HG03108 (cell line): Measurements from ENCODE around the gene FAM180B.
A peak's percentile ranks its signal among the peaks of the same experiment; 100 is the strongest.
"Not testable (repeated sequence)": the region's sequence is repeated elsewhere in the genome, so short reads cannot be mapped to it uniquely, and the experiment has no call there.

ENCODE experiments used
- ATAC-seq: cut with Tn5 transposase; IDR thresholded peaks from one replicate; pipeline ENCODE4 v1.9.1; 2021; ENCODE audit warnings: moderate library complexity; ENCODE audit not compliant: unreplicated experiment

Gene FAM180B

GRCh38 chr11:47593934-47594855 lies 7.7 kb downstream of the FAM180B start, which contains the start of gene C1QTNF4:
TSS of gene C1QTNF4 (minus strand) at chr11:47594411. CDS start at chr11:47590810, 3,601 bp downstream.
- ATAC-seq = no peak

- no peak for ATAC-seq
Observed at GRCh38 chr11:47595029-47595428, 8.6 kb downstream of the FAM180B start.

- ATAC-seq = no peak
Observed at GRCh38 chr11:47595967-47596366, 9.5 kb downstream of the FAM180B start.

- ATAC-seq = no peak
Observed at GRCh38 chr11:47599902-47600301, 13.4 kb downstream of the FAM180B start.

- no peak for ATAC-seq
Observed at GRCh38 chr11:47603295-47603694, 16.8 kb downstream of the FAM180B start.

GRCh38 chr11:47605921-47606320 lies 19.4 kb downstream of the FAM180B start:
- ATAC-seq = no peak

- ATAC-seq = no peak
Observed at GRCh38 chr11:47606731-47607130, 20.3 kb downstream of the FAM180B start.

GRCh38 chr11:47607380-47607779 lies 20.9 kb downstream of the FAM180B start:
- no peak for ATAC-seq

- no peak for ATAC-seq
Observed at GRCh38 chr11:47609675-47610074, 23.2 kb downstream of the FAM180B start.

GRCh38 chr11:47611348-47611794 lies 24.9 kb downstream of the FAM180B start:
- ATAC-seq = peak; percentile 81

GRCh38 chr11:47615249-47615648 lies 28.8 kb downstream of the FAM180B start:
- no peak for ATAC-seq

GRCh38 chr11:47616726-47617416 lies 30.4 kb downstream of the FAM180B start:
- no peak for ATAC-seq

GRCh38 chr11:47617417-47617809 lies 30.9 kb downstream of the FAM180B start:
- no peak for ATAC-seq

- ATAC-seq = no peak
Observed at GRCh38 chr11:47620836-47621378, 34.4 kb downstream of the FAM180B start.

- no peak for ATAC-seq
Observed at GRCh38 chr11:47626234-47626633, 39.8 kb downstream of the FAM180B start.

GRCh38 chr11:47628026-47628425 lies 41.5 kb downstream of the FAM180B start:
- ATAC-seq = no peak

GRCh38 chr11:47631473-47631872 lies 45.0 kb downstream of the FAM180B start:
- no peak for ATAC-seq

- ATAC-seq = not testable (repeated sequence)
Observed at GRCh38 chr11:47636331-47636730, 49.9 kb downstream of the FAM180B start.
